Pancreas (tissue), 10 donors: Measurements from ENCODE around the gene ITGA1. TPM values are rescaled to one million over a fixed set of nuclear protein-coding genes. Genes with fewer than 3 reads are reported as not detected.

Experiments used
- ATAC-seq, 4 donors: fragments of 200-7000 bp; cut with Tn5 transposase; one replicate each; pipeline versions ENCODE4 v1.8.0 to v1.9.1; 2020; ENCODE audit warnings: mild to moderate bottlenecking in 4 of 4, moderate library complexity in 4 of 4
- DNase-seq, 6 donors: peaks; one replicate each; pipeline ENCODE4 v3.0.0-alpha.2; 2020
- FAIRE-seq: peaks from 2 replicates; lab custom pipeline; 2012; peaks lifted over from hg19 to GRCh38; lab: Jason Lieb, UNC
- H3K27ac ChIP-seq, 4 donors: fragments of 200-600 bp; sonication (generic); 1 replicate in 3 of 4; 2 replicates in 1 of 4; pipeline versions ENCODE4 v1.5.0 to v1.8.0; 2020
- H3K27me3 ChIP-seq, 4 donors: fragments of 200-600 bp; one replicate each; pipeline ENCODE4 v1.8.0; 2021
- H3K36me3 ChIP-seq, 3 donors: fragments of 200-600 bp; sonication (generic) in 1 of 3; one replicate each; pipeline versions ENCODE4 v1.5.0 to v1.8.0; 2020 to 2021
- H3K4me1 ChIP-seq, 3 donors: fragments of 200-600 bp; one replicate each; pipeline ENCODE4 v1.8.0; 2021
- H3K4me3 ChIP-seq, 4 donors: fragments of 200-600 bp; sonication (generic) in 2 of 4; one replicate each; pipeline versions ENCODE4 v1.5.0 to v1.8.0; 2020 to 2021
- H3K9me3 ChIP-seq, 4 donors: fragments of 200-600 bp; one replicate each; pipeline ENCODE4 v1.8.0; 2021
- WGBS, 2 donors: extraction: QIAGEN DNeasy Blood & Tissue Kit; methylation state at CpG; one replicate each; pipeline ENCODE4 v1.1.7; 2013; 5-methylcytosine and 5-hydroxymethylcytosine counted together
- intact Hi-C, 3 donors: fragments of 100-400 bp; cut with DNase I; formaldehyde crosslinking; loops; one replicate each; pipeline versions ENCODE4 v1.11.1 to v1.14.2; 2022
- polyA plus RNA-seq, 2 donors: library from polyadenylated mRNA; stranded (reverse); fragments of 200-250 nt; gene quantifications; one replicate each; pipeline ENCODE4 v1.2.3, GENCODE V29; 2013
- total RNA-seq, 6 donors: library from RNA; stranded (reverse); fragmentation: NEBNext Ultra II Directional in 4 of 6; extraction: Animal tissue kit (Norgen Biotek cat#: 25700) in 4 of 6; gene quantifications; one replicate each; pipeline versions ENCODE4 v1.2.1 to v1.2.4, GENCODE V29; 2021 to 2023
- TF ChIP-seq, protein P1 (sequence below), 4 donors: fragments of 200-600 bp; sonication (generic) in 3 of 4; IDR thresholded peaks; one replicate each; pipeline versions ENCODE4 v1.5.0 to v1.8.0; 2021; ENCODE audit warnings: antibody characterized with exemption in 4 of 4
- donor health status: healthy with polysubstance abuse.
- donor health status: DM: no; HTN: no; CAD: no; lungs with moderate emphysema.
- donor health status: DM: no; HTN: no; CAD: no.
- donor health status: control.
- donor health status: control.
- donor health status: Bipolar disorder and iron deficiency.
- donor health status: DM: yes; HTN: yes; CAD: no.
- donor health status: DM: no; HTN: no; CAD: no.
- donor health status: DM: no; HTN: no; CAD: no.
- donor health status: DM: yes; HTN: yes; CAD: no.

ITGA1 gene
- total and polyA plus RNA-seq, 8 donors, result 1.9 to 18.3 (median 6.3) TPM

GRCh38 chr5:52749666-52750065 lies 38.0 kb upstream of the ITGA1 start:
- FAIRE-seq, result no peak
- Histone ChIP-seq H3K9me3 (no peaks in the 10 kb centered on the region), H3K4me1 (no peaks in the 10 kb centered on the region), H3K36me3 (no peaks in the 10 kb centered on the region), H3K4me3 (no peak overlapping the region), H3K27me3 (no peaks in the 10 kb centered on the region), H3K27ac (no peak overlapping the region)
- no peak for ATAC-seq
- intact Hi-C loops, result no loop called here
- TF ChIP-seq, protein P1, sequence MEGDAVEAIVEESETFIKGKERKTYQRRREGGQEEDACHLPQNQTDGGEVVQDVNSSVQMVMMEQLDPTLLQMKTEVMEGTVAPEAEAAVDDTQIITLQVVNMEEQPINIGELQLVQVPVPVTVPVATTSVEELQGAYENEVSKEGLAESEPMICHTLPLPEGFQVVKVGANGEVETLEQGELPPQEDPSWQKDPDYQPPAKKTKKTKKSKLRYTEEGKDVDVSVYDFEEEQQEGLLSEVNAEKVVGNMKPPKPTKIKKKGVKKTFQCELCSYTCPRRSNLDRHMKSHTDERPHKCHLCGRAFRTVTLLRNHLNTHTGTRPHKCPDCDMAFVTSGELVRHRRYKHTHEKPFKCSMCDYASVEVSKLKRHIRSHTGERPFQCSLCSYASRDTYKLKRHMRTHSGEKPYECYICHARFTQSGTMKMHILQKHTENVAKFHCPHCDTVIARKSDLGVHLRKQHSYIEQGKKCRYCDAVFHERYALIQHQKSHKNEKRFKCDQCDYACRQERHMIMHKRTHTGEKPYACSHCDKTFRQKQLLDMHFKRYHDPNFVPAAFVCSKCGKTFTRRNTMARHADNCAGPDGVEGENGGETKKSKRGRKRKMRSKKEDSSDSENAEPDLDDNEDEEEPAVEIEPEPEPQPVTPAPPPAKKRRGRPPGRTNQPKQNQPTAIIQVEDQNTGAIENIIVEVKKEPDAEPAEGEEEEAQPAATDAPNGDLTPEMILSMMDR (IDR thresholded peaks at IDR 0.05), result no peak
- DNase-seq, result no peak

DNA sequence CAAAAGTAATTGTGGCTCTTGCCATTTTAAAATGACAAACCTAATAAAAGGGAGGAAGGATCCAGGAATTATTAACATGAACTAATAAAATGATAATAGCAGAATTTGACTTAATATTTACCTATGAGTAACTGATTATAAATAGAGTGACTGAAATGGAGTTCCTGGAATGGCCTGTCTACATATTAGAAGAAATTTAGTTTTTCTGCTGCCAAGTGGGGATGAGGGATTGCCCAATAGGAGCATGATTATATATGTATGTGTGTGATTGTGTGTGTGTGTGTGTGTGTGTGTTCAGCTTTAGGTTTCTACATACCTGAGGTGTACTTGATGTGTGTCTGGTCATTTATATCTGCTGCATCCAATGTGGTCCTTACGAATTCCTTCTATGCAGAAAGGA lies 36.6 kb upstream of the ITGA1 start:
- Histone ChIP-seq H3K27me3 (no peaks in the 10 kb centered on the region), H3K27ac (no peak overlapping the region), H3K4me3 (no peak overlapping the region), H3K9me3 (no peaks in the 10 kb centered on the region), H3K4me1 (no peaks in the 10 kb centered on the region), H3K36me3 (no peaks in the 10 kb centered on the region)
- WGBS, 2 donors, result 70 to 75% methylated on average over 1 of the region's 1 CpG
- intact Hi-C loops, result no loop called here
- TF ChIP-seq, protein P1 (IDR thresholded peaks at IDR 0.05), result no peak
- ATAC-seq (peak in 1 of 4 donors; percentile 31), FAIRE-seq (no peak), DNase-seq (no peak)

DNA sequence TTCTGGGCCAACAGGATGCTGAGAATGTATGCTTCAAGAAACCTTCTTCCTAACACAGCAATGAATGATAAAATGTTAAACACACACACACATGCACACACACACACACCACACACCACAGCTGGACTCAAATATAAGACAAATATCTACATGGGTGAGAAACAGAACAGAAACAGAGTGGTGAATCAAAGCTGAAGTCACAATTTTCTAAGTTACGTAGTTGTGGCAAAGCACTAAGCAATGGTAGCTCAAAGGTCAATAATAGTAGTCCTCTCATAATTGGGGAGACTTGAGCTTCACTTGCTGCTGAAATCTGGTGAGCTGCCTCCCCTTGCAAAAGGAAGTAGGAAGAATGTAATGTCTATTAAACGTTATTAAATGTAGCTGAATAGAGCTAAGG lies 33.7 kb upstream of the ITGA1 start:
- Histone ChIP-seq H3K4me1 (no peaks in the 10 kb centered on the region), H3K27ac (no peak overlapping the region)
- WGBS, 2 donors, result 62 to 79% methylated on average over 2 of the region's 2 CpGs

GRCh38 chr5:52757527-52757926 lies 30.2 kb upstream of the ITGA1 start:
- H3K4me1 ChIP-seq, result no peaks in the 10 kb centered on the region
- H3K27ac ChIP-seq, result no peak overlapping the region
- H3K9me3 ChIP-seq, result no peaks in the 10 kb centered on the region
- 66 to 73% methylated on average over 2 of the region's 2 CpGs for WGBS, 2 donors
- no peak for DNase-seq
- H3K36me3 ChIP-seq, result no peaks in the 10 kb centered on the region
- no peaks in the 10 kb centered on the region for H3K27me3 ChIP-seq
- no peak for ATAC-seq
- FAIRE-seq, result no peak
- TF ChIP-seq, protein P1 (IDR thresholded peaks at IDR 0.05), result no peak
- intact Hi-C loops, result no loop called here
- H3K4me3 ChIP-seq, result no peak overlapping the region

More for the DNA sequence above, 33.7 kb upstream of the ITGA1 start:
- no peak for DNase-seq
- FAIRE-seq, result no peak
- intact Hi-C loops, result no loop called here
- TF ChIP-seq, protein P1 (IDR thresholded peaks at IDR 0.05), result no peak
- ATAC-seq, result no peak
- H3K4me3 ChIP-seq, result no peak overlapping the region
- H3K9me3 ChIP-seq, result no peaks in the 10 kb centered on the region
- H3K27me3 ChIP-seq, result no peaks in the 10 kb centered on the region
- H3K36me3 ChIP-seq, result no peaks in the 10 kb centered on the region

DNA sequence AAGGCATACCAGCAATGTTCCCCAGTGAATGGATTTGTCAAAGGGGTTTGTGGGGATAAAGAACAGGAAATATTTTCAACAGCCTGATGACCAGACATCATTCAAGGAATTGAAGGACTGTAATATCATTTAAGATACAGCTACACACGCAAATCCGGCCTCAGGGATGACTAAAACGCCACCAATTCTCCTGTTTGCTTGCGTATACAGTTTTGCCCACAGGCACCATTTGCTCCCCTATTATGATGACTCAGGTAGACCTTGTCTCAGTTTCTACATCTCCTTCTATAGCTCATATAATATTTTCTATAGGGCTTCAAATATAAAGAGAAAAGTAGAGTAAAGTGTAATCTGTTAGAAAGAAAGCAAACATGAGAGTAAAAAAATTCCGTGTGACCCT lies 29.7 kb upstream of the ITGA1 start:
- intact Hi-C loops, result no loop called here
- Histone ChIP-seq H3K27ac (no peak overlapping the region), H3K4me3 (no peak overlapping the region), H3K4me1 (no peaks in the 10 kb centered on the region), H3K27me3 (no peaks in the 10 kb centered on the region), H3K36me3 (no peaks in the 10 kb centered on the region), H3K9me3 (no peaks in the 10 kb centered on the region)
- no peak for DNase-seq
- FAIRE-seq, result no peak
- no peak for ATAC-seq
- TF ChIP-seq, protein P1 (IDR thresholded peaks at IDR 0.05), result no peak
- 78 to 86% methylated on average over 5 of the region's 5 CpGs for WGBS, 2 donors
